Myocyte (in vitro differentiated cells): ENCODE results near the gene RPS14. TPM values are rescaled to one million over a fixed set of nuclear protein-coding genes. Genes with fewer than 3 reads are reported as not detected.
A peak's percentile ranks its signal among the peaks of the same experiment; 100 is the strongest.
"Not testable (repeated sequence)": the region's sequence is repeated elsewhere in the genome, so short reads cannot be mapped to it uniquely, and the experiment has no call there.

Experiments
- DNase-seq: peaks from one replicate; pipeline ENCODE4 v3.0.0-alpha.2; 2012; ENCODE audit warnings: low read depth
- total RNA-seq: library from RNA; depleted of rRNA; stranded (reverse); fragments of >200 nt; gene quantifications from 2 replicates; pipeline ENCODE4 v1.2.3, GENCODE V29; 2014

Gene RPS14
- total RNA-seq, 1 donor from 2014 or later: 1,461 TPM

DNA sequence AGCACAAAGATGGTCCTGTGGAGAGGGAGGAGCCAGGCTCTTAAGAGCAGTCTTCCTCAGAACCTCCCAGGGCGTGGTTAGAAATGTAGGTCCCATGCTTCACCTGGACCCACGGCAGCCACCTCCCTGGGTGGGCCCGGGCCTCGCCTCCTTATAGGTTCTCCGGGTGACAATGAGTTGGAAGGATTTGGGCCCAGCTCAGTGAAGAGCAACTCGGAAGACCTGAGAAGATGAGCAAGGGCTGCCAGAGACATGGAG is 32.1 kb upstream of the RPS14 start:
- no peak for DNase-seq

DNA sequence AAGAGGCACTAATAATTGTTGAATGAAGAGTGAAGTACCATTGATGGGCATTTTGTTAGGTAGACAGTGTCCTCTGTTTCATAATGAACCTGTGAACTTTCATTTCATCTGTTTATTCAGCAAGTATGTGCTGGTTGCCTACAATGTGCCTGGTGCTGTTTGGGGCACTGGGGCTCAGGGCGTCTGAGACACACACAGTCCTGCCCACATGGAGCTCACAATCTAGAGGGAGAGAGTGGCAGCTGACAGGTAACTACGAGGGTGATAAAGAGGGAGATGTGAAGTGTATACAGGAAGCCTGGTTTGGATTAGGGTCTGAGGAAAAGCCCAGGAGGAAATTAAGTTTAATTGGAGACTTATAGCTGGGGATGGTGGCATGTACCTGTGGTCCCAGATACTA is 29.9 kb upstream of the RPS14 start:
- no peak for DNase-seq

DNA sequence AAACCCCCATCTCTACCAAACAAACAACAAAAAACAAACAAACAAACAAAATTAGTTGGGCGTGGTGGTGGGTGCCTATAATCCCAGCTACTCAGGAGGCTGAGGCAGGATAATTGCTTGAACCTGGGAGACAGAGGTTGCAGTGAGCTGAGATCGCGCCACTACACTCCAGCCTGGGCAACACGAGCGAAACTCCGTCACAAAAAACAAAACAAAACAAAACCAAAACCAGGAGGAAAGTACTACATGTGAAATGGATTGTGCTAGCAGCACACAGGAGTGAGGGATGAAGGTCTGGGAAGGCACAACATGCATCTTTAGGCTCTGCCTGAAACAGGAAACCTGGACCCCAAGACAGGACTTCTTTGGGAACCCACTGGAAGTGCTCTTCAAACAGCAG is 27.0 kb upstream of the RPS14 start:
- not testable (repeated sequence) for DNase-seq

DNA sequence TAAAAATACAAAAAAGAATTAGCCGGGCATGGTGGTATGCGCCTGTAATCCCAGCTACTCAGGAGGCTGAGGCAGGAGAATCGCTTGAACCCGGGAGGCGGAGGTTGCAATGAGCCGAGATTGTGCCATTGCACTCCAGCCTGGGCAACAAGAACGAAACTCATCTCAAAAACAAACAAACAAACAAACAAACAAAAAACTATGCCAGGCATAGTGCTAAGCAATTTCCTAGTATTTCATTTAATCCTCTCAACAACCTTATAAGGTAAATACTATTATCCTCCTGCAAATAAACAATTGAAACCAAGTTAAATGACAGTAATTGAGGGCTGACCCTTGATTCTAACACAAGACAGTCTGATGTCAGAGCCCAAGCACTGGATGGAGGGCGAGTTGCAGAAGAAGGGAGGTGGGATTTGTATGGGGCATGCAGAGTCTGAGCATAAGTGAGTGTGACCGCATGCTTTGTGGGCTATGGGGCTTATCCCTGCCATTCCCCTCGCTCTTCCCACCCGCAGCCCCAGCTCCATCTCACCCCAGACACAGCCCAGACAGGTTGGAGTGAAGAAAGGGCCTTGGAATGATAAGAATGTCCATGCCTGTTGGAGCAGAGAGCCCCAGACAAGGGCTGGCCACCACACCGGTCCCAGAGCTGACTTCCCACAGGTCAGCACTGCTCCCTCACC is 24.3 kb upstream of the RPS14 start:
- DNase-seq: peak; percentile 36

DNA sequence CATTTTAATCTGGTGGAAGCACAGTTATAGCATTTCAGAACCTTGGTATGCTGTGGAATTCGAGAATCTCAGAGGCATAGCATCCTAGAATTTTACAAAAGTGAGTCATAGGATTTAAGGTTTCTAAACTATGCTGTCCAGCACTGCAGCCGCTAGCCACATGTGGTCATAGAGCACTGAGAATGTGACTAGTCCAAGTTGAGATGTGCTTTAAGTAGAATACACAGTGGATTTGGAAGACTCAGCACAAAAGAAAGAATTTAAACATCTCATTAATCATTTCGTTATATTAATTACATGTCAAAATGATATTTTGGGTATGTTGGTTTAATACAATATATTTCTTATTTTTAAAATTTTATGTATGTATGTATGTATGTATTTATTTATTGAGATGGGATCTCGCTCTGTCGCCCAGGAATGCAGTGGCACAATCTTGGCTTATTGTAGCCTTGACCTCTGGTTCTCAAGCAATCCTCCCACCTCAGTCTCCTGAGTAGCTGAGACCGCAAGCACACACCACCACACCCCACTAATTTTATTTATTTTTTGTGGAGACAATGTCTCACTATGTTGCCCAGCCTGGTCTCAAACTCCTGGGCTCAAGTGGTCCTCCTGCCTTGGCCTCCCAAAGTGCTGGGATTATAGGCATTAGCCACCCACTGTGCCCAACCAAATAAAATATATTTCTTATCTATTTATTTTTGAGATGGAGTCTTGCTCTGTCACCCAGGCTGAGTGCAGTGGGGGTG is 20.4 kb upstream of the RPS14 start:
- peak; percentile 93 for DNase-seq

DNA sequence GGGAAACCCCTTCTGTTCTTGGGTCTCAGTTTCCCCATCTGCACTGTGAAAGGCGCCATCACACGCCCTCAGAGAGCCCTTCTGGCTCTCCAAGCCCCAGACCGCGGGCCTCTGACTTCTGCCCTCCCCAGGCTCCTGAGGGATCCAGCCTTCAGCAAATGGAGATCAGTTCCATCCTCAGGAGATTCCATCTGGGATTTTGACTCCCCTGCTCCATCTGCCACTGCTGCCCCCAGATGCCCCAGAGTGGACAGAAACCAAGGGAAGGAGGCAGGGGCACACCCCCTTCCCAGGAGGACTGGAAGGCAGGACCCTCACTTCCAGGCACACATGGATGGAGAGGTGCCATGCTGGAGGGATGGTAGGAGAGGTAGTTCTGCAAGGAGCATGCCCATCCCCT is 18.7 kb upstream of the RPS14 start:
- no peak for DNase-seq

DNA sequence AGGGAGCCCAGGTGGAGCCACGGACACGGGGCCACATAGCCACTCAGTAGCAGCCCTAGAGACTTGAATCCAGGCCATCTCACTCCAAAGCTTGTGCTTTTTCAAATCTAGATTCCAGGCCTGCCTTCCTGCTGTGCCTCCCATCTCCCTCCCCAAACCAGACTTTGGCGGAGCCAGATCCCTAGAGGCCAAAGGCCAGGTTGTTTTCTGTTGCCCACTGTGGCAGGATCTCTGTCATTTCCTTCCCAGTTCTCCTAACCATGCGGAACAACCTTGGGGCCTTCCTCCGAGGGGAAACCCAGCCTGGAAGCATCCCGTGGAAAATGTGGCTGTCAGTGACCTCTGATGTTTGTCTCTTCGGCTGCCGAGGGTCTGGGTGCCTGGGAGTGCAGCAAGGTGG is 16.4 kb upstream of the RPS14 start:
- no peak for DNase-seq

DNA sequence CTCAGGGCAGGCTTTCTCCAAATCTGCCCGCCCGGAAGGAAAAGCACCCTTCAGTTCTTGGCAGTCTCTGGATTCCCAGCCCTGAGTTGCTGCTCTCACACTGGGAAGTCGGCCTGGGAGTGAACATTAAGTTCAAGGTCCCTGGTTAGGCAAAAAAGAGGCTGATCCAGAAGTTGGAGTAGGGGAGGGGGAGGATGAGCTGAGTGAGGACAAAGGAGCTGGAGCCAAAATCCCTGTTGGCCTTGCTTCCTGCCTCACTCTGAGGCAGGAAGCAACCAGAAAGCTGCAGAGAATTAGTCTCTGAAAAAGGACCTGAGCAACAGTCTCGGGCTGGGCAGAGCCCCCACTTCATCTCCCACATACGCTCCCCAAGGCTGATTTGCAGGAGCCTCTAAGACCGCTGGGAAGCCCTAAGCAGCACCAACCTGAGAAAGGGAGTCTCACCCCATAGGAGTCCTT is 15.0 kb upstream of the RPS14 start:
- DNase-seq: no peak

DNA sequence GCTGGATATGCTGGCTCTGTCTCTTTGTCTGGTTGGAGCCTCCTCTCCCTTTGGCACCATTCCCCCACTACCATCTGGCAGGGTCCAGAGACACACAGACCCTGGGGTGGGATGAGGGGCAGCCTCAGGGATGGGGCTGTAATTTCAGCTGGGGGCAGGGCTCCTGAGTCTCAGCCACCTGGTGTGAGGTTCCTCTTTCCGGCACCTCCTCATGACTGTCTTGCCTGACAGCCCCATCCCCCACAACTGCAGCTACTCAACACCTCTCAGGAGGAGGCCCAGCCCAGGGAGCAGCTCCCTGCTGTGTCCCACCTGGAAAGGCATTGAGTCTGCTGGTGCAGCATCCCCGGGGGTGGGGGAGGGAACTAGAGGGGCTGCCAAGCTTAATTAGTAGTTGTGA is 11.7 kb upstream of the RPS14 start:
- no peak for DNase-seq

DNA sequence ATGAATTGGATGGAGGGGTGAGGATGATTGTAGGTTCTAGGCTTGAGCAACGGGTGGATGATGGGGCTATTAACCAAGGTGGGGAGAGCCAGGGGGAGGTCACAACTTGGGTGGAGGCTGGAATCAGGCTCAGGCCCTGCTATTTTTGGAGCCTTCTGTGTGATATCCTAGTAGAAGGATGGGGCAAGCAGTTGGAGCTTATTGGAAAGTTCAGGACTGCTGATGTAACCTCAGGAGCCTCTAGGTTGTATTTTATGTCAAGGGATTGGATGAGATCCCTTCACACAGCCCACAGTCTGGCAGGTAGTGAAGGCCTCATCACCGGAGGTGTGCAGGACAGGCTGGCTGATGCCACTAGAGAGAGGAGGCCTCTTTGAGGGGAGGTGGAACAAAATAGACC is 11.2 kb upstream of the RPS14 start:
- DNase-seq: no peak

DNA sequence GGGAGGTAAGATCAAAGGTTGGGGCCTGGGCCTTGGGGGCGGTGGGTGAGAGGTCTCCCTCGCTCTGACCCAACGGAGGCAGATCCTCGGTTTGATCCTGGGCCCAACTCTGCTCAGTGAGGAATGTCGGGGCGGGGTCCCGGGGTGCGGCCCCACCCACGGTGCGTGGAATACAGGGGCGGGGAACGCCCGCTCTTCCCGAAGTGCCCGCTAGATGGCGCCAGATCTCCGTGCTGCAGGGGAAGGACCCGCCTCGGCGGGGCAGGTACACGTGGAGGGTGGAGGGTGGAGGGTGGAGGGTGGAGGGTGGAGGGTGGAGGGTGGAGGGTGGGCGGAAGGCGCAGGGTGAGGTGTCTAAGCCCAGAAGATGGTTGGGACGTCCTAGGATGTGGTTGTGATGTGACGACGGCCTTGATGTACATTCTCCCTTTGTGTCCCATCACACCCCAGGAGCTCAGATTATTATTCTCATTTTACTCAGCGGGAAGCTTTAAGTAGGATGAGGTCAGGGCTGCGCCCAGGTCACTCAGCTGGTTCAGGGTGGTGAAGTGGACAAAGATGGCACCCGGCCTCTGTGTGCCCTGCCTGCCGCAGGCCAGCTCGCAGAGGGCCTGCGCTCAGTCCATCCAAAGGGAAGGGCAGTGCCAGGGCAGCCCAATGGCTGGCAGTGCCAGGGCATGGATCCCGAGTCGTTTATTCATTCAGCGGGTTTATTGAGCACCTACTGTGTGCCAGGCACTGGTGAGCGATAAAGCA is 9.4 kb upstream of the RPS14 start:
- peak; percentile 69 for DNase-seq

DNA sequence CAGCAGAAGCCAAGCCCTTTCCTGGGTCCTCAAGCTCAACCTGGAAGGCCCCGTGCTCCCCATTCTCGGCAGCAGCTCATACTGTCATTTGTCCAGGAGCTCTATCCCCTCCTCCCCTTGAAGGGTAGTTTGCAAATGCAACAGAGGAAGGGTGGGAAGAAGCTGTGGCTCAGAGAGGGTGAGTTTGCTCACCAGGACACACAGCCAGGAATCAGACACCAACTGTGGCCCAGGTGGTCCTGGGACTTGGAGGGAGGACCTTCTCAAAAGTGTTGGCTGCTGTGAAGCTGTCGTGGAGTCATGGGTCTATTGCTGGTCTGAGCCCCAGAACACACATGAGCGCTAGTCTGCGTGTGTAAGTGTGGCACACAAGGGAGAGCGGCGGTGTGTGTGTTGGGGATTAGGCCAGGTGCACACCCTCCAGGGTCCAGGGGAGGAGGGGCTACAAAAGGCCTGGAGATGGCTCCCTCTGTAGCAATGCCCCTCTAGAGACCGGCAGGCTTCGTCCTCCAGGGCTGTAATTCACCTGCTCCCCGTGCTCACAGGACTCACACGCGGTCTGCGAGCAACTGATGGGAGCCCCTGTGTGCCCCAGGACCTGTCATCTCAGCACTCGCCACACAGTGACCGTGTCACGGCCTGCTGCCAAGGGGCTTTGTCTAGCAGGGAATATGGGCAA is 8.2 kb upstream of the RPS14 start:
- no peak for DNase-seq

DNA sequence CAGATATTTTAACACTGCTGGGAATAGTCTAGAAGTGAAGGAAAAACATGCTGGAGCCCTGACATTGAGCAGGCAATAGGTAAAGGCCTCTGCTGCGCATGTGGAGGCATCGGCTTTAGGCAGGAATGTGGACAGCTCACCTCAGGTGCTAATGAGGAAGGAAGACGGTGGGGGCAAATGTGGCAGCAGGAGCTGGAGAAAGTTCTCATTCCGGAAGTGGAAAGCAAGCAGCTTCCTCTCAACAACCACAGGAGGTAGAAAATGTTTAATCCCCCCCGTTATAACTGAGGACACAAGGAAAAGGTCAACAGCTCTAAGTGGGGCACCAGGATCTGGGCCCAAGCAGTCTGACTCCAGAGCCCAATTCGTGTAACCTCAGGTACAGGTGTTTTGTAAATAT is 7.6 kb upstream of the RPS14 start:
- no peak for DNase-seq

DNA sequence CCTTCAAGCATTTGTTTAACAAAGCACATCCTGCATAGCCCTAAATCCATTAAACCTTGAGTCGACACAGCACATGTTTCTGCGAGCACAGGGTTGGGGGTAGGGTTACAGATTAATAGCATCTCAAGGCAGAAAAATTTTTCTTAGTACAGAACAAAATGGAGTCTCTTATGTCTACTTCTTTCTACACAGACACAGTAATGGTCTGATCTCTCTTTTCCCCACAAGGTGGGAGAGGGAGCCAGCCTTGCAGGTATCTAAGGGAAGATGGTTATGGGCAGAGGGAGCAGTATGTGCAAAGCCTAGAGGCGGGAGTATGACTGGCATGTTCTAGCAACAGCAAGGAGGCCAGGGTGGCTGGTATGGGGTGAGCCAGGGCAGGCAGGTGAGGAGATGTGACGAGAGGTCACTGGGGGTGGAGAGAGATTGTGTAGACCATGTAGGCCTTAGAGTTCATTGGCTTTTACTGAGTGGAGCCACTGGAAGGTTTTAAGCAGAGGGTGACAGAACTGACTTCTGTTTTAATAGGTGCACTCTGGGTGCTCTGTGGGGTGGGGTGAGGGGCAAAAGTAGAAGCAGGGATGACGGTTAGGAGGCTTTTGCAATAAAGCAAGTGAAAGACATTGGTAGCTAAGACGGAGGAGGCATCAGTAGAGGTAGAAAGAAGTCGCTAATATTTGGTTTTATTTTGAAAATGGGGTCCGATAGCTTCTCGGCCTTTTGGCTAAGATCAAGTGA is 5.1 kb upstream of the RPS14 start:
- no peak for DNase-seq

DNA sequence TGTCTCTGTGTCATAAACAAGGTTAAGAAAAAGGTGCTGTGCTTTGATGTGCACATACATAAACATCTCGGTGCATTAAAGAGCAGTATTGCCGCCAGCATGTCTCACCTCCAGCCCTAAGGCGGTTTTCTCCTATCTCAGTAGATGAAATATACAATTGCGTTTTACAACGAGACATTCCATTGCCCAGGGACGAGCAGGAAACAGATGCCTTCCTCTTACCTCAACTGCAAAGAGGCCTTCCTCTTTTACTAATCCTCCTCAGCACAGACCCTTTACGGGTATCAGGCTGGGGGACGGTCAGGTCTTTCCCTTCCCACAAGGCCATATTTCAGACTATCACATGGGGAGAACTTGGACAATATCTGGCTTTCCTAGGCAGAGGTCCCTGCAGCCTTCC is 4.5 kb upstream of the RPS14 start:
- not testable (repeated sequence) for DNase-seq

DNA sequence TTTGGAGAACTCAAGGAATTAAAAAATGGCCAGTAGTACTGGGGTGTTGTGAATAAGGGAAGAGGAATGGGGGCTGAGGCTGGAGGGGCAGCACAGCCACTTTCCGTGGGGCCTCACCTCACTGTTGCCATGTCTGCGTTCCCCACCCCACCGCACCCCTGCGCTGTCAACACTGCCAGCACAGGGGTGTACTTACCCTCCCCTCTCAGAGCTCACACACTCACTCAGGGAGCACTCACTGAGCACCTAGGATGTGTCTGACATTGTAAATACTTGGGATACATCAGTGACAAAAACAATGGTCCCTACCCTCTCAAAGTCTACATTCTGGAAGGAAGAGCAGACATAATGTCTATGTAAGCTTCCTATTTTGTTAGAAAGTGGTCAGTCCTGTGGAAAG is 3.4 kb upstream of the RPS14 start:
- no peak for DNase-seq

DNA sequence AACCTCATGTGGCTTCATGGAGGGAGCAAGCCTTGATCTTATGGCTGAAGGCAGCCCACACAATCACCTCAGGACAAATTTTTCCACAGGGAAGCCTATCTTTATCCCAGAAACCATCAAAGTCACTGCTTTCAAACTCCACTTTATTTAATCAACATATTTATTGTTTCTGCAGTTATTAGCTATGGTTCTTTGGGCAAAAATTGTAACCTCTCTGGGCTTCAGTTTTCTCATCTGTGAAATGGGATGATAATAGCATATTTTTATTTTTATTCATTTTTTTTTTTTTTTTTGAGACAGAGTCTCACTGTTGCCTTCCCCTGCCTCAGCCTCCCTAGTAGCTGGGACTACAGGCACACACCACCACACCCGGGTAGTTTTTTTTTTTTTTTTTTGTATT is 2.1 kb upstream of the RPS14 start:
- no peak for DNase-seq

DNA sequence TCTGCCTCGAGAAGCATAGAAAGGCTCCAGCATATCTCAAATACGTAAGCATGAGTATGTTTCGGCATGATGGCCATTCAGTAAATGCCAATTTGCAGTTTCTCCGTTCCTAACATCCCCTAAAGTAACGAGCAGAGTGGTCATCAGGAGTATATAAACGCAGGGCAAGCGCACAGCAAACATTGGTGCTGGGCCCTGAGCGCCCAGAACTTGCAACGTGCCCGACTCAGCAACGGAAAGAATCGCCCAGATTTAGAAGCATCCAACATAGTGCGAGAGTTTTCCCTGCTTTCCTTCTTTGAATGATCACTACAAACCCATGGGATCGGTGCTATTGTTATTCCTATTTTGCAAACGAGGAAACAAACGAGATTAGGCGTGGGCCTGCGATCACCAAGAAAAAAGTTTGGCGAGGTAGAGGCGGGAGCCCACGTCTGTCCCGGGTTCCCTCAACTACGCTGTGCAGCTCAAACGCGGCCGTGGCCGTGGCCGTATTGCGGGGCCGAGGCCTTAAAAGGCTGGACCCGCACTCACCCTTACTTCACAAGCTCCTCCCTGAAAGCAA is 505 bp downstream of the RPS14 start:
- peak; percentile 36 for DNase-seq

DNA sequence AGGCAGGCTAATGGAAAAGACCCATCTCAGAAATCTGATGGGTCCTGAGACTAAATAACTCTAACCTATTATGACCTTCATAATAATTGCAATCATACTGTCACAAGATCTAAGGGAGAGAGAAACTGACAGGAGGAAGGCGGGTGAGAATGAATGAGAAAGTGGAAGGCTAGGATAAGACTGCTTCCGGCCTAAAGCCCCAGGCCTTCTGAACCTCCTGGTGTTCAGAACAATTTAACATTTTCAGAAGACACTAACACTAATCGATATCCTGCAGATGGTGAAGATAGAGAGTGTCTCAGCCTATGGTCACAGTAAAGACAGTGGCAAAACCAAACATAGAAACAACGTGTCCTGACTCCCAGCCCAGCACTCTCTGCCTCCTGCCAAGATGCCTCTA is 1.2 kb downstream of the RPS14 start:
- DNase-seq: no peak

DNA sequence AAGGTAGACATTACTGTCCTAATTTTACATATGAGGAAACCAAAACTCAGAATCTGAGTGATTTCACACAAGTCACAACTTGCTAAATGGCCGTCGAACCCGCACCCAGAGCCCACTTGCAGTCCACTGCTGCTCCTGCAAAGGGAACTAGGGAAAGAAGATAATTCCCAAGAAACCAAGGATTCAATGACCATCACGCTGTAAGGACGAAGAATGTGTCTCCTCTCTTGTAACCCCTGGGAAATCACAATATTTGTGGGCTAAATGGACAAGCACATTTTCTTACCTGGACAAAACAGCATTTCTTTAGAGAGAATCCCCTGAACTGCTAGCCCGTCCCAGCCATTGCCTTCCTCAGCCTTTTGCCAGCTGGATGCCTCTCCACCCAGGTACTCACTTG is 2.4 kb downstream of the RPS14 start:
- DNase-seq: no peak

DNA sequence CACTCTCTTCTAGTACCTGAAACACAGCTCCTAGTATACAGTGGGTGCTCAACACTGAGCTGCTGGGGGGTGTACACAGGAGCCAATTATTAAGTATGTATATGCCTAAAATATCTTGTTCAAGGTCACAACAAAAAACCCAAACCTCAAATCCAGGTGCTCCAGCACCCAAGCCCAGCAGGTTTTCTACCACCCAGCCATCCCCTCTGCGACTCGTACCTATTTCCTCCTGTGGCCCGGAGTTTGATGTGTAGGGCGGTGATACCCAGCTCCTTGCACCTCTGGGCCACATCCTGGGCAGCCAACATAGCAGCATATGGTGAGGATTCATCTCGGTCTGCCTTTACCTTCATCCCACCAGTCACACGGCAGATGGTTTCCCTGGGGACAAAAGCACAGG is 3.0 kb downstream of the RPS14 start:
- no peak for DNase-seq
